ENCODE measurements around the gene HNRNPL.

DNA sequence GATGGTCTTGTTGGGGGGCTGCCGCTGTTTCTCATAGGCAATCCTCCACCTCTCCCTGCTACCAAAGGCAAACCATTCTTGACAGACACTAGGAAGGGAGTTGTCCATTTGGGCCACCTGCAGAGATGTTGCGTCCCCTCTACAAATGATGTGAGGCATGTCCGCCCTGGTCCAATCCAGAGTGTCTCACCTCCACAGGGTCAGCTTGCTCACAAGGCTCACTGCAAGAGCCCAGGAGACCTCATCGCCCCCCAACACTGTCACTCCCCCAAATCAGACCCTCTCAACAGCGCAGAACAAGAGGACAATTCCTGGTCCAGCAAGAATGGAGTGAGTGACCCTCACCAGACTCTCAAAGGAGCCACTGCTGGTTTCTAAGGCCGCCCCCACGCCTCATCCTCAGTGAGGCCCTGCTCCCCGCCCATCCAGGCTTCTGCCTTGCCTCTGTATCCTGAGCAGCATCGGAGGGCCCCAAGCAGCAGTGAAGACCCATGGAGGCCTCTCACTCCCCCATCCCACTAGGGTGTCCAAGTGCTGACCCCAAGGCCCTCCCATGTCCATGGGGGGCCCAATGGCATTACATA is 6.5 kb downstream of the HNRNPL start:
- TF ChIP-seq SUZ12 (IDR thresholded peaks at IDR 0.05; ENCODE audit: extremely low read depth, insufficient read depth, insufficient read length) (no peak), ZNF274 (IDR thresholded peaks at IDR 0.05; ENCODE audit: low read depth, low read length) (no peak), YY1 (IDR thresholded peaks at IDR 0.05; ENCODE audit: insufficient read depth, insufficient read length) (no peak)
